ENCODE results near the gene ZNF516. TPM values are rescaled to one million over a fixed set of nuclear protein-coding genes. Genes with fewer than 3 reads are reported as not detected.
A peak's percentile ranks its signal among the peaks of the same experiment; 100 is the strongest.

The ZNF516 gene
- total RNA-seq, 3 donors from 2014 or later, result 22.0 to 47.9 (median 23.2) TPM

DNA sequence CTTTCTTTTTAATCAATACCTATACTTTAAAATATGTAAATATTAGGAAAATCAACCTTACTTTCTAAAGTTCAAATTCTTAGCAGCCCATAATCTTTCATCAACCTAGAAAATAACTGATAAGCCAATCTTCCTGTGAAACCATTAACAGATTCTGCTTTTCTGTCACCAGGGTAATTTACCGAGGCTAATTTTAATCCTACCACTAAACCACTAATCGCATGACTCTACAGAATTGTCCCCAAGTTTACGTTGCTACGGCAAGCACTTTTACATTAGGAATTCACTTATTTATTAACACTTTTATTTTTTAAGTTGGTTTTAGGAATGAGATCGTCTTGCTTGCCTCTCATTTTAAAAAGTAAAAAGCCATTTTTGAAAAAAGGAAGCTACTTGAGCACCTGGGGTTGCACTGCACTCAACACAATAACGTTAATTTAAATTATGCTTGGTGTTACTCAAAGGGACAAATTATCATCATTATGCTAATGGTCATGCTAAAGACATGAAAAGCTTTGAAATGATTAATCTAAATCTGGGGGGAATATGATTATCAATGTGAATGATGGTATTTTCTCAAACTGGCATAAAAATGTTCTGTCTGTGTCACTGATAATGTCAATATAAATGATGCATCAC is 10.2 kb downstream of the ZNF516 start:
- Histone ChIP-seq H3K4me3 (no peak overlapping the region), H3K4me1 (ENCODE audit: low read depth) (peaks cover under 1% of the 10 kb centered on the region), H3K36me3 (ENCODE audit: low read depth) (no peaks in the 10 kb centered on the region), H3K9me3 (no peaks in the 10 kb centered on the region)
- intact Hi-C loops (cut with DNase I, micrococcal nuclease), result no loop called here
- no peak for ATAC-seq
- DNase-seq, result no peak
- TF ChIP-seq, protein P1, sequence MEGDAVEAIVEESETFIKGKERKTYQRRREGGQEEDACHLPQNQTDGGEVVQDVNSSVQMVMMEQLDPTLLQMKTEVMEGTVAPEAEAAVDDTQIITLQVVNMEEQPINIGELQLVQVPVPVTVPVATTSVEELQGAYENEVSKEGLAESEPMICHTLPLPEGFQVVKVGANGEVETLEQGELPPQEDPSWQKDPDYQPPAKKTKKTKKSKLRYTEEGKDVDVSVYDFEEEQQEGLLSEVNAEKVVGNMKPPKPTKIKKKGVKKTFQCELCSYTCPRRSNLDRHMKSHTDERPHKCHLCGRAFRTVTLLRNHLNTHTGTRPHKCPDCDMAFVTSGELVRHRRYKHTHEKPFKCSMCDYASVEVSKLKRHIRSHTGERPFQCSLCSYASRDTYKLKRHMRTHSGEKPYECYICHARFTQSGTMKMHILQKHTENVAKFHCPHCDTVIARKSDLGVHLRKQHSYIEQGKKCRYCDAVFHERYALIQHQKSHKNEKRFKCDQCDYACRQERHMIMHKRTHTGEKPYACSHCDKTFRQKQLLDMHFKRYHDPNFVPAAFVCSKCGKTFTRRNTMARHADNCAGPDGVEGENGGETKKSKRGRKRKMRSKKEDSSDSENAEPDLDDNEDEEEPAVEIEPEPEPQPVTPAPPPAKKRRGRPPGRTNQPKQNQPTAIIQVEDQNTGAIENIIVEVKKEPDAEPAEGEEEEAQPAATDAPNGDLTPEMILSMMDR (IDR thresholded peaks at IDR 0.05), result no peak

- Histone ChIP-seq H3K4me1 (ENCODE audit: low read depth) (no peaks in the 10 kb centered on the region), H3K4me3 (no peak overlapping the region), H3K9me3 (no peaks in the 10 kb centered on the region), H3K36me3 (ENCODE audit: low read depth) (no peaks in the 10 kb centered on the region)
- ATAC-seq, result peak; percentile 87
- intact Hi-C loops (cut with DNase I, micrococcal nuclease), result no loop called here
- TF ChIP-seq, protein P1 (IDR thresholded peaks at IDR 0.05), result no peak
- peak in 2 of 3 donors; percentile 28 to 40 for DNase-seq
Measured at GRCh38 chr18:76483780-76484179, 11.3 kb downstream of the ZNF516 start.

DNA sequence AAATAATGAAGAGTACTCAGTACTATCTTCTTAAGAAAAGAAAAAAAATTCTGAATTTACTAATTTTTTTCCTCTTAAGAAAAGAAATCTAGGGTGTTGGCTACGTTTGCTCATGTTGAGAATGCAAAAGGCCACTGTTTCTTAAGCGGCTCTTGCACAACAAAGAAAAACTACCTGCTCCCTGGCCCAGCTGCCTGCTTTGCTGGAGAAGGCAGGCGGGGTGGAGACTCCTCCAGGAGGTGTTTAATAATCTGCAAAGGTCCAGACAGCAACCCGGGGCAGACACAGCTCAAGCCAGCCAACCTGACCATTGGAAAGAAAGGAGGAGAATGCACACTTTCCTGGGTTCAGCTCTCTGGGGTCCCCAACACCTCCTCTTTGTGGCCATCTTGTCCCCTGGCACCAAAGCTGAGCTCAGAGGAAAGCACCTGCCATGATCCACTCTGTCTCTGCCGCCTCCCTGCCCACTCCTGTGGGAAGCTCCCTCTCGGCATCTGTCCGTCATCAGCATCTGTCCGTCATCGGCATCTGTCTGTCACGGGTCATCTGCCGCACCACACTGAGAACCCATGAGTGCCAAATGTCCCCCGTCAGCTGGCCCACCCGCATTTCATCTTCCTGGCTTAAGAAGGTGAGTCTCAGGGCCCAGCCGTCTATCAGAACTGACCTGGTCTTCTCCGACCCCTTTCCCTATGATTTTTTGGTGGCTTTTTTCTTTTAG is 11.9 kb downstream of the ZNF516 start:
- no peaks in the 10 kb centered on the region for H3K36me3 ChIP-seq (ENCODE audit: low read depth)
- intact Hi-C loops (cut with DNase I, micrococcal nuclease), result no loop called here
- H3K9me3 ChIP-seq, result no peaks in the 10 kb centered on the region
- no peak overlapping the region for H3K4me3 ChIP-seq
- peak in 1 of 3 donors; percentile 38 for DNase-seq
- peak; percentile 26 for ATAC-seq
- peaks cover under 1% of the 10 kb centered on the region for H3K4me1 ChIP-seq (ENCODE audit: low read depth)
- TF ChIP-seq, protein P1 (IDR thresholded peaks at IDR 0.05), result no peak

GRCh38 chr18:76482267-76482666 is 12.8 kb downstream of the ZNF516 start:
- intact Hi-C loops (cut with DNase I, micrococcal nuclease), result no loop called here
- no peak for ATAC-seq
- Histone ChIP-seq H3K4me3 (no peak overlapping the region), H3K36me3 (ENCODE audit: low read depth) (no peaks in the 10 kb centered on the region), H3K4me1 (ENCODE audit: low read depth) (peaks cover 7% of the 10 kb centered on the region), H3K9me3 (no peaks in the 10 kb centered on the region)
- DNase-seq, result peak in 1 of 3 donors; percentile 30
- TF ChIP-seq, protein P1 (IDR thresholded peaks at IDR 0.05), result no peak

DNA sequence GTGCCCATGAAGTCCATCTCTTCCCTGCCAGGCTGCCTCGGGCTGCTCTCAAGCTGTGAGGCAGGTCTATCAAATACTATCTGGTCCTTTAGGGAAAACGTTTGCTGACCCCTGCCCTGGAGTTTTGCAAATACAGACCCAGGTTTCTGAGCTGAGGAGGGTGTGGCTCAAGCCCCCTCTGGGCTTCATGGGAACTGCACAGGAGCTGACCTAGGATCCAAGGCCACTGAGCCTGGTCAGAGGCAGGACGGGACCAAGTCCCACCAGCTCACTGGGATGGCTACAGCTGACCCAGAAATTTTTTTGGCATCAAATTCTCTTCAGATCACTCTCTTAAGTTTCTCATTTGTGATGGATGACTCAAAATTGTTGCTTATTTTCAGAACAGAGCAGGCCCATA is 14.1 kb downstream of the ZNF516 start:
- Histone ChIP-seq H3K9me3 (no peaks in the 10 kb centered on the region), H3K36me3 (ENCODE audit: low read depth) (no peaks in the 10 kb centered on the region), H3K4me3 (no peak overlapping the region), H3K4me1 (ENCODE audit: low read depth) (peaks cover 19% of the 10 kb centered on the region)
- intact Hi-C loops (cut with DNase I, micrococcal nuclease), result no loop called here
- TF ChIP-seq, protein P1 (IDR thresholded peaks at IDR 0.05), result no peak
- ATAC-seq, result no peak
- no peak for DNase-seq
